Fibroblast of upper back skin (primary cell): ENCODE results near the gene C16orf87.
"Not testable (repeated sequence)": the region's sequence is repeated elsewhere in the genome, so short reads cannot be mapped to it uniquely, and the experiment has no call there.

Source experiments
- DNase-seq: peaks from one replicate; pipeline ENCODE4 v3.0.0-alpha.2; 2013

Gene C16orf87

GRCh38 chr16:46830902-46831647 lies at the start of gene C16orf87:
C16orf87 (minus strand) TSS chr16:46831180; CDS start chr16:46831149, 31 bp downstream.
- DNase-seq, result peak; percentile 91

GRCh38 chr16:46875243-46875642 lies 44.3 kb upstream of the C16orf87 start:
- no peak for DNase-seq

GRCh38 chr16:46873201-46873600 lies 42.2 kb upstream of the C16orf87 start:
- DNase-seq, result no peak

GRCh38 chr16:46871597-46871996 lies 40.6 kb upstream of the C16orf87 start:
- DNase-seq, result no peak

- not testable (repeated sequence) for DNase-seq
These were observed 37.9 kb upstream of the C16orf87 start for GRCh38 chr16:46868891-46869290.

DNA sequence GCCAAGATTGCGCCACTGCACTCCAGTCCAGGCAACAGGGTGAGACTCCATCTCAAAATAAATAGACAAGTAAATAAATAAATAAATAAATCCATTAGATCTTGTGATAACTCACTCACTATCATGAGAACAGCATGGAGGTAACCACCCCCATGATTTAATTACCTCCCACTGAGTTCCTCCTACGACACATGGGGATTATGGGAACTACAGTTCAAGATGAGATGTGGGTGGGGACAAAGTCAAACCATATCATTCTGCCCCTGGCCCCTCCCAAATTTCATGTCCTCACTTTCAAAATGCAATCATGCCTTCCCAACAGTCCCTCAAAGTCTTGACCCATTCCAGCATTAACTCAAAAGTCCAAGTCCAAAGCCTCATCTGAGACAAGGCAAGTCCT lies 36.5 kb upstream of the C16orf87 start:
- not testable (repeated sequence) for DNase-seq

- DNase-seq, result no peak
These were observed 35.3 kb upstream of the C16orf87 start for GRCh38 chr16:46866286-46866685.

DNA sequence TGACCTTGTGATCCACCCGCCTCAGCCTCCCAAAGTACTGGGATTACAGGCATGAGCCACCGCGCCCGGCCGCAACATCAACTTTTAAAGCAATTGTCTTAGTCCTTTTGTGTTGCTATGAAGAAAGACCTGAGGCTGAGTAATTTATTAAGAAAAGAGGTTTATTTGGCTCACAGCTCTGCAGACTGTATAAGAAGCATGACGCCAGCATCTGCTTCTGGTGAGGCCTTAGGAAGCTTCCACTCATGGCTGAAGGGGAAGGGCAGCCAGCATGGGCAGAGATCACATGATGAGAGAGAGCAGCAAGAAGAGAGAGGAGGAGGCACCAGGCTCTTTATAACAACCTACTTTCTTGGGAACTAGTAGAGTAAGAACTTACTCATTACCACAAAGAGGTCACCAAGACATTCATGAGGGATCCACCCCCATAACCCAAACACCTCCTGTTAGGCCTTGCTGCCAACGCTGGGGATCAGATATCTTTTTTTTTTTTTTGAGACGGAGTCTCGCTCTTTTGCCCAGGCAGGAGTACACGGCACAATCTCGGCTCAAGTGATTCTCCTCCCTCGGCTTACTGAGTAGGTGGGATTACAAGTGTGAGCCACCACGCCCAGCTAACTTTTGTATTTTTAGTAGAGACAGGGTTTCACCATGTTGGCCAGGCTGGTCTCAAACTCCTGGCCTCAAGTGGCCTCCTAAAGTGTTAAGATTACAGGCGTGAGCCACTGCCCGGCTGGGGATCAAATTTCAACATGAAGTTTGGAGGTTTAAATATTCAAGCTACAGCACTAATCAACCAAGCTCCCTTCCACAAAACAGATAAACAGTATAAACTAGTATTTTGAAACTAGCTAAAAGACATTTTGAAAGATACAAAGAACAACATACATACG lies 31.8 kb upstream of the C16orf87 start:
- DNase-seq, result no peak

- peak; percentile 71 for DNase-seq
These were observed 28.8 kb upstream of the C16orf87 start for GRCh38 chr16:46859719-46860152.

DNA sequence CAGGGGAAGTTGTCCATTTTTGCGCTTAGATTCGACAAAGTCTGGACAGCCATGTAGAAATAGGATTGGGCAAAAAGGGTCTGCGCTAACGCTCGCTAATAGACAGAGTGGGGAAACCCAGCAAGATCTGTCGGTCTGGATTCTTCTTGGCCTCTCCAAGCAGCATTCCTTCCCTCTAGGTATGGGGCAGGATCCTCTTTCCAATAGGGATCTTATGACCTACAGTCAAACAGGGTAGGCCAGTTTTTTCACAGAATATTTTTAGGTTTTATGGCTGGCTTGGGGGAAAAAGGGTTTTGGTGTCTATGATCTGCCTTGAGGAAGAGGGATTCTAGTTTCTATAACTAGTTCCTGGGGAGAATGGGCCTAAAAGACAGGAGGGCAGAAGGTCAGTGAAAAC lies 27.2 kb upstream of the C16orf87 start:
- DNase-seq, result no peak

DNA sequence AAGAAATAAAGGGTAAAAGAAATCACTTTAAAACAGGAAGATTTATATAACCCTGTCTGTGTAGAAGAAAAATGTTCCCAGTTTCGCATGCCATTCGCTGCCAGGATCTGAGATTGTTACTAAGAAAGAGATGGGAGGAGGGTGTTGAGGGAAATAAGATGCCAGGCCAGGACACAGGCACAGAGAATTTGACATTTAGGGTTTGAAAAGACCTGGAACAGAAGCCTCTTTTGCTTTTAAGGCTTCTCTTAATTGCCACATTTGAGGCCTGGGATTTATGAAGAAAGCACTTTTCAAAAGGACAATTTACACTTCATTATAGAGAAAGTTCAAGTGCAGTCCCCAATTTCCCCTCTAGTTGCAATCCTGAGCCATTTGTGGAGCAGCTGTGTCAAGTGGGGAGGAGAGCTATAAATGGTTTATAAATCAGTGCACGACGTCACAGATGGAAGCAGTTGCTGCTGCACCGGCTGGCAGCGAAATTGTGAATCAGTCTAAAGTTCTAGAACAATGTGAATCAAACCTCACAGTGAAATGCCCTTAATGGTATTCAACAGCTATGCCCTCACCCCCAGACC lies 26.5 kb upstream of the C16orf87 start:
- DNase-seq, result peak; percentile 57

- no peak for DNase-seq
These were observed 24.4 kb upstream of the C16orf87 start for GRCh38 chr16:46855389-46855788.

DNA sequence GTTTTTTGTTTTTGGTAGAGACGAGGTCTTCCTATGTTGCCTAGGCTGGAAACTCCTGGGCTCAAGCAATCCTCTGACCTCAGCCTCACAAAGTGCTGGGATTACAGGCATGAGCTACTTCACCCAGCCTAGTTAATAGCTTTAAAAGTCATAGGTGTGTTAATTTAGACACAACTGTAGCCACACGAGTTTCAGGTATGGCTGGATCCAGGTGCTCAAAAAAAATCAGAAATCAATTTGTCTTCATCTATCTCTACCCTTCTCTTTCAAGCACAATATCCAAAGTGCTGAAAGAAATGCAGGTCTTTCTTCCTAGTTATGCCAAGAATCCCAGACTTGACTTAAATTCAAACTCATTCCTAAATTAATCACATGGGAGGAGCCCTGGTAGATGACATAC lies 23.9 kb upstream of the C16orf87 start:
- DNase-seq, result no peak

GRCh38 chr16:46853713-46854443 lies 22.9 kb upstream of the C16orf87 start:
- DNase-seq, result peak; percentile 64

GRCh38 chr16:46852130-46852529 lies 21.1 kb upstream of the C16orf87 start:
- no peak for DNase-seq

DNA sequence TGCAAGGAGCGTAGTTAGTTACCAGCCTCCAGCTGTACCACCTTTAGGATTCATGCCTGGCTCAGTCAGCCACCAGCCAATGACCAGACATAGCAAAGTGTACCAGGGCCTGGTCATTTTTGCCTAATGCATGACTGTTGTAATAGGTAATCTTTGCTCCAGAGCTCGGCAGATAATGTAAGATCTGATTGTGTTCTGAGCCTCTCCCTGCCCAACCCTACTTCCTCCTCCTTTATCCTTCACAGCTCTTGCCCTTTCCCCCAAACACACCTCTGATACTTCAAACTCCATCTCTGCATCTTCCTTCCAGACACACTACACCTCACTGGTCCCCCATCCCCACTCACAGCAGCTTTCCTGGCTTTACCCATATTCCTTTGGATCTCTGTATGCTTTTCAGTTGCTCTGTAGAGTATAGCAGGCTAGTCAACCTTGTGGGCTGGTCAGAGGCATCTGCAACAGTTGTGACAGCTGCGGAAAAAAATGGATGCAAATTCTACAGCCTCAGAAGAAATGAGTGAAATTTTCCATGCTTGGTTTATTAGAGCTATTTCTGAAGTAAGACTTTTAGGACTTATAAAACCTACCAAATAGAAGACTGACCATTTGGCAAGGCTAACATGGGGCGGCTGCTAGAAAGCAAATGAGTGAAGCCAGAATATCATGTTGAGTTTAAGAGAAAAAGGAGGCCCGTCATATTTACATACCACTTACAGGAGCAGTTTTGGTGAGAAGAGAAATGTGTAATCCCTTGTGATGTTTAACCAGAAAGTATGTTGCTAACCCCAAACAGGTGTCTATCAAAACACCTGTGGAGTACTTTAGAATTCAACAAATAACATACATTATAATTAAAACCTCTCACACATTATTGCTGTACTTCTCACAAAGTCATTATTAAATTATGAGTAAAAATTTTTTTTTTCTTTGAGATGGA lies 19.9 kb upstream of the C16orf87 start:
- no peak for DNase-seq

DNA sequence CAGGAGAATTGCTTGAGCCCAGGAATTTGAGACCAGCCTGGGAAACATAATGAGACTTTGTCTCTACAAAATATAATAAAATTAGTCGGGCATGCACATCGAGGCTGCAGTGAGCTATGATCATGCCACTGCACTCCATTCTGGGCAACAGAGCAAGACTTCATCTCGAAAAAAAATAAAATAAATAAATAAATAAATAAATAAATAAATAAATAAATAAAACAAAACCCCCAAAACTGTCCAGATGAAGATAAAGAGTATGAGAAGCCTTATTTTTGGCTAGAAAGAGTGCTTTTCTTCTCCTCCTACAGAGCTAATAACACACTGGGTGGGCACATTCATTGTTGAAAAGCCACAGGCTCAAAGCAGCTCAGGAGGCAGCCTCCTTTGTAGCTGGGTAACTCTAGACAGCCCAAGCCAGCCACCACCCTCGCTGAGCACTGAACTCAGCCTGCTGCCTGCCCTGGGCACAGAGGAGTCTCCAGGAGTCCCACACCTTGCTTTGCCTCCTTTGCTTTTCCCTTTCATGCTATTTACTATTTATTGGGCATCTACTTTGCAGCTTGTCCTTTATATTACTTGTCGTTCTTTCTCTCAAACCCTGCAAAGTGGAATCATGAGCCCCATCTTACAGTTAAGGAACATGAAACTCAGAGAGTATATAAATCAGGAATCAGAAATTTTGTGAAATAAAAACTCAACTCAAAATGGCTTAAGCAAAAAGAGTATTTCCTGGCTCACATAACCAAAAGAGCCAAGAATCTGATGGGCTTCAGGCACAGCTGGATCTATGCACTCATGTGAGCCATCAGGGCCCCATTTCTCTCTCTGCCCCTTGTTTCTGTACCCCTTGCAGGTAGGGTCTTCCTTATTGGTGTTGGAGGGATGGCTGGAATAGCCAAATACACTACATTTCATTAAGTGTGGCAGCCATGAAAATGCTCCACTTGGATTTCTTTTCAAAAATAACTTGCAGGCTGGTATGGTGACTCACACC lies 18.1 kb upstream of the C16orf87 start:
- DNase-seq, result no peak

DNA sequence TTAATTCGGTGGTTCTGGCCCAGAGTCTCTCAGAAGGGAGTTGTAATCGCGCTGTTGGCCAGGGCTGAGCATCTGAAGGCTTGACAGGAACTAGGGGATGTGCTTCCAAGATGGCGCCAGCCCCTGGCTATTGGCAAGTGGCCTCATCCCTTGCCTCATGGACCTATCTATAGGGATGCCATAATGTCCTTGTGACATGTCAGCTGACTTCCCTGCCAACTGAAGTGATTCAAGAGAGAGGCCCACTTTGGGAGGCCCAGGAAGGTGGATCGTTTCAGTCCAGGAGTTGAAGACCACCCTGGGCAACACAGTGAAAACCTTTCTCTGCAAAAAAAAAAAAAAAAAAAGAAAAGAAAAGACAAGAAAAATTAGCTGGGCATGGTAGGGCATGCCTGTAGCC lies 15.0 kb upstream of the C16orf87 start:
- no peak for DNase-seq

GRCh38 chr16:46844771-46845170 lies 13.8 kb upstream of the C16orf87 start:
- peak; percentile 10 for DNase-seq

DNA sequence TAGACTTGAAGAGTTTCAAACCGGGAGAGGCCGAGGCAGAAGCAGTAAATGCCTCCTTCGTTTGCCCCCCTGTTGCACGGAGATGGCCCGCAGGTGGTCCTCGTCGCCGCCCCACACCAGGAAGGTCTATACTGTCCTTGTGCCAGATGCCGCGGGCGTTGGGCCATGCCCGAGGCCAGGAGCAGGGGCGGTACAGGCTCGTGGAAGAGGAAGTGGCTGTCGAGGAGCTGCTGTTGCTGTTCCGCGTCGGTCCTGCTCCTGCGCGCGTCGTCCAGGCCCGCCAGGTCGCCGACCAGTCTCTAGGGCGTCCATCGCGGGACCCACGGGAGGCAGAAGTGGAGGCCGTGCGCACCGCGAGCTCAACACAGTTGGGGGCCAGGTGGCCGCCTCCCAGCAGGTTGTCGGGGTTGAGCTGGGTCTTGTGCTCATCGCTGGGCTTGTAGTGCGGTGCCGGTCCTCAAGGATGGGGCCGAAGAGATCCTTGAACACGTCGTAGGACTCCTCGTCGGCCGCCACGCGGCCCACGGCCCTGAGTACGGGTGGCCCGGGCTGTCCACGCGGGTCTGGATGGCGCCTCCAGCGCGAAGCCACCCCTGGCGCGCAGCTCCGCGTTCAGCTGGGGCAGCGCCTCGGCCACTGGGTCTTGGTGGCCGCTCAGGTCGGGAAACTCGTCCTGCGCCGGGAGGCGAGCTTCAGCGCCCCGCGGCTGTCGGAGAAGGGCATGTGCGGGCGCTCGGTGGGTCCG lies 13.1 kb upstream of the C16orf87 start:
- DNase-seq, result no peak
